WTC11 (cell line): ENCODE measurements around the gene CD82. TPM values are rescaled to one million over a fixed set of nuclear protein-coding genes. Genes with fewer than 3 reads are reported as not detected.

Source experiments
- ATAC-seq: fragments of 200-7000 bp; cut with Tn5 transposase; 2 replicates; pipeline ENCODE4 v1.10.0; 2021; ENCODE audit warnings: mild to moderate bottlenecking, moderate library complexity
- CTCF ChIA-PET: fragments of 300-600 bp; sonication (Branson Sonifier 250); formaldehyde crosslinking; loops from one replicate; lab custom pipeline; 2021; ENCODE audit warnings: antibody characterized with exemption; lab: Charles Lee
- POLR2A ChIA-PET: fragments of 350-600 bp; sonication (Branson Sonifier 250); formaldehyde crosslinking; loops from one replicate; lab custom pipeline; 2021; ENCODE audit warnings: antibody characterized with exemption; lab: Charles Lee
- DNase-seq: peaks from one replicate; pipeline ENCODE4 v3.0.0; 2021; ENCODE audit warnings: low spot score
- H3K27ac Mint-ChIP-seq: 2 replicates; pipeline ENCODE4 v1.8.0; 2021; ENCODE audit warnings: mixed read lengths
- H3K27me3 Mint-ChIP-seq: 2 replicates; pipeline ENCODE4 v1.8.0; 2021; ENCODE audit warnings: low read depth, mild to moderate bottlenecking, moderate library complexity, mixed read lengths
- H3K36me3 Mint-ChIP-seq: 2 replicates; pipeline ENCODE4 v1.8.0; 2021; ENCODE audit warnings: mixed read lengths
- H3K4me1 Mint-ChIP-seq: 2 replicates; pipeline ENCODE4 v1.8.0; 2022; ENCODE audit warnings: mixed read lengths
- H3K4me3 Mint-ChIP-seq: 2 replicates; pipeline ENCODE4 v1.8.0; 2021; ENCODE audit warnings: mild to moderate bottlenecking, moderate library complexity, mixed read lengths
- H3K9me3 Mint-ChIP-seq: 2 replicates; pipeline ENCODE4 v1.8.0; 2021; ENCODE audit warnings: mixed read lengths
- AFF4 ChIP-seq: sonication (generic); formaldehyde crosslinking; IDR thresholded peaks from 2 replicates; pipeline ENCODE4 v1.8.1; 2023; ENCODE audit warnings: mild to moderate bottlenecking, missing genetic modification reagents, borderline replicate concordance
- CBFB ChIP-seq: sonication (generic); formaldehyde crosslinking; IDR thresholded peaks from 2 replicates; pipeline ENCODE4 v1.8.1; 2022; ENCODE audit warnings: mild to moderate bottlenecking, low read depth, missing genetic modification reagents
- FOXK1 ChIP-seq: sonication (generic); formaldehyde crosslinking; IDR thresholded peaks from 2 replicates; pipeline ENCODE4 v1.8.0; 2022; ENCODE audit warnings: mild to moderate bottlenecking, moderate library complexity, missing genetic modification reagents
- HMGA2 ChIP-seq: fragments of 250-450 bp; sonication (Bioruptor Pico); IDR thresholded peaks from 2 replicates; pipeline ENCODE4 v1.4.0; 2021; ENCODE audit warnings: mild to moderate bottlenecking, moderate library complexity
- HMGXB4 ChIP-seq: sonication (generic); formaldehyde crosslinking; IDR thresholded peaks from 2 replicates; pipeline ENCODE4 v1.8.1; 2023; ENCODE audit warnings: mild to moderate bottlenecking, moderate library complexity, missing genetic modification reagents
- JAZF1 ChIP-seq: fragments of 250-450 bp; sonication (Bioruptor Pico); IDR thresholded peaks from 2 replicates; pipeline ENCODE4 v1.9.0; 2021; ENCODE audit warnings: moderate library complexity, mild to moderate bottlenecking, inconsistent platforms
- MYBL2 ChIP-seq: sonication (generic); formaldehyde crosslinking; IDR thresholded peaks from 2 replicates; pipeline ENCODE4 v1.8.1; 2023; ENCODE audit warnings: mild to moderate bottlenecking, moderate library complexity, missing genetic modification reagents
- NR2C2 ChIP-seq: sonication (generic); formaldehyde crosslinking; IDR thresholded peaks from 2 replicates; pipeline ENCODE4 v1.8.0; 2022; ENCODE audit warnings: mild to moderate bottlenecking, missing genetic modification reagents
- SMAD3 ChIP-seq: sonication (generic); formaldehyde crosslinking; IDR thresholded peaks from 2 replicates; pipeline ENCODE4 v1.8.0; 2022; ENCODE audit warnings: missing genetic modification reagents, mild to moderate bottlenecking, borderline replicate concordance
- TCF7 ChIP-seq: sonication (generic); formaldehyde crosslinking; IDR thresholded peaks from 2 replicates; pipeline ENCODE4 v1.8.0; 2022; ENCODE audit warnings: mild to moderate bottlenecking, low read depth, missing genetic modification reagents, moderate library complexity
- TEAD4 ChIP-seq: sonication (generic); formaldehyde crosslinking; IDR thresholded peaks from 2 replicates; pipeline ENCODE4 v1.8.0; 2022; ENCODE audit warnings: mild to moderate bottlenecking, missing genetic modification reagents
- USF1 ChIP-seq: sonication (generic); formaldehyde crosslinking; IDR thresholded peaks from 2 replicates; pipeline ENCODE4 v1.8.0; 2022; ENCODE audit warnings: mild to moderate bottlenecking, missing genetic modification reagents
- ZNF396 ChIP-seq: fragments of 250-450 bp; sonication (Bioruptor Pico); IDR thresholded peaks from 2 replicates; pipeline ENCODE4 v1.8.0; 2021; ENCODE audit warnings: mild to moderate bottlenecking, moderate library complexity, borderline replicate concordance
- ZNF512 ChIP-seq: sonication (generic); formaldehyde crosslinking; IDR thresholded peaks from 2 replicates; pipeline ENCODE4 v1.8.1; 2022; ENCODE audit warnings: missing genetic modification reagents, borderline replicate concordance
- ZNF671 ChIP-seq: fragments of 250-450 bp; sonication (Bioruptor Pico); IDR thresholded peaks from 2 replicates; pipeline ENCODE4 v1.8.0; 2021; ENCODE audit warnings: mild to moderate bottlenecking
- total RNA-seq: library from RNA; stranded (reverse); gene quantifications from 3 replicates; pipeline ENCODE4 v1.2.3, GENCODE V29; 2021

CD82 gene
- total RNA-seq, 1 experiment from 2014 or later: 15.5 TPM

GRCh38 chr11:44618561-44619425, 53.3 kb downstream of the CD82 start:
- Mint-ChIP-seq H3K27ac (no peak overlapping the region), H3K9me3 (no peaks in the 10 kb centered on the region)
- ATAC-seq: no peak

More at GRCh38 chr11:44618561-44619425, 53.3 kb downstream of the CD82 start:
- Mint-ChIP-seq H3K4me3 (no peak overlapping the region), H3K27me3 (peaks cover 13% of the 10 kb centered on the region), H3K36me3 (no peaks in the 10 kb centered on the region), H3K4me1 (peaks cover 55% of the 10 kb centered on the region)
- ChIA-PET CTCF (interaction anchor here (0.6 to 5.4 kb wide), 14 partner anchors 15 to 509 kb away, joined by 3 to 250 read pairs (median 7); partner anchors contain the start of gene CD82), POLR2A (no interaction called here)
- TF ChIP-seq SMAD3 (no peak), ZNF512 (CRISPR knock-in tag) (no peak), HMGXB4 (CRISPR knock-in tag) (no peak), USF1 (CRISPR knock-in tag) (no peak), FOXK1 (CRISPR knock-in tag) (no peak), AFF4 (CRISPR knock-in tag) (no peak), ZNF396 (CRISPR knock-in tag) (no peak), TCF7 (no peak), ZNF671 (CRISPR knock-in tag) (no peak), JAZF1 (CRISPR knock-in tag) (no peak), CBFB (CRISPR knock-in tag) (no peak), MYBL2 (CRISPR knock-in tag) (no peak), NR2C2 (CRISPR knock-in tag) (no peak), HMGA2 (no peak), TEAD4 (CRISPR knock-in tag) (no peak)
- no peak for DNase-seq
